KMS-11 (cell line): ENCODE data around the gene ZDHHC9.

Experiments used
- H2AFZ ChIP-seq: fragments of 200-600 bp; sonication (generic); 2 replicates; pipeline ENCODE4 v1.6.1; 2016; ENCODE audit warnings: antibody characterized with exemption, mixed run types, low read depth
- H3K27ac ChIP-seq: fragments of 200-600 bp; sonication (generic); 2 replicates; pipeline ENCODE4 v1.6.1; 2016; ENCODE audit warnings: mild to moderate bottlenecking, mixed run types
- H3K27me3 ChIP-seq: fragments of 200-600 bp; sonication (generic); 2 replicates; pipeline ENCODE4 v1.6.1; 2017; ENCODE audit warnings: mild to moderate bottlenecking, low read depth, mixed run types, moderate library complexity; ENCODE audit not compliant: insufficient read depth
- H3K36me3 ChIP-seq: fragments of 200-600 bp; sonication (generic); 2 replicates; pipeline ENCODE4 v1.6.1; 2017; ENCODE audit warnings: mild to moderate bottlenecking, mixed run types; ENCODE audit not compliant: insufficient read depth
- H3K4me1 ChIP-seq: fragments of 200-600 bp; sonication (generic); 2 replicates; pipeline ENCODE4 v1.6.1; 2016; ENCODE audit warnings: mild to moderate bottlenecking, low read depth, mixed run types; ENCODE audit not compliant: poor library complexity, severe bottlenecking
- H3K4me2 ChIP-seq: fragments of 200-600 bp; sonication (generic); 2 replicates; pipeline ENCODE4 v1.7.0; 2016; ENCODE audit warnings: mild to moderate bottlenecking, mixed run types
- H3K4me3 ChIP-seq: fragments of 200-600 bp; sonication (generic); IDR thresholded peaks from 2 replicates; pipeline ENCODE4 v1.6.1; 2017; ENCODE audit warnings: low read depth, low read length, mixed read lengths; ENCODE audit not compliant: insufficient read depth
- H3K79me2 ChIP-seq: fragments of 200-600 bp; sonication (generic); 2 replicates; pipeline ENCODE4 v1.6.1; 2016; ENCODE audit warnings: low read depth, mixed run types; ENCODE audit not compliant: insufficient read depth
- H3K9ac ChIP-seq: fragments of 200-600 bp; sonication (generic); 2 replicates; pipeline ENCODE4 v1.6.1; 2016; ENCODE audit warnings: mild to moderate bottlenecking, mixed run types
- H4K20me1 ChIP-seq: fragments of 200-600 bp; sonication (generic); 2 replicates; pipeline ENCODE4 v1.6.1; 2016; ENCODE audit warnings: mild to moderate bottlenecking, mixed run types; ENCODE audit not compliant: insufficient read depth
- CTCF ChIP-seq: fragments of 200-600 bp; sonication (generic); conservative IDR thresholded peaks from 2 replicates; pipeline ENCODE4 v1.6.1; 2017; ENCODE audit warnings: low read depth, mild to moderate bottlenecking, antibody characterized with exemption, low read length, moderate library complexity, mixed read lengths

ZDHHC9 gene

GRCh38 chrX:129843209-129843458, 552 bp downstream of the ZDHHC9 start:
- peak overlapping the region; percentile 63 for H3K4me2 ChIP-seq
- no peaks in the 10 kb centered on the region for H3K27me3 ChIP-seq
- H3K9ac ChIP-seq, result peak overlapping the region; percentile 81
- H4K20me1 ChIP-seq, result no peaks in the 10 kb centered on the region
- H3K4me1 ChIP-seq, result peaks cover 12% of the 10 kb centered on the region
- TF ChIP-seq CTCF, result no peak
- peak overlapping the region; percentile 87 for H2AFZ ChIP-seq
- no peaks in the 10 kb centered on the region for H3K36me3 ChIP-seq
- H3K27ac ChIP-seq, result peak overlapping the region; percentile 26; the same call in 1 of the 2 replicates
- no peaks in the 10 kb centered on the region for H3K79me2 ChIP-seq
- no peak overlapping the region for H3K4me3 ChIP-seq

- H4K20me1 ChIP-seq, result no peaks in the 10 kb centered on the region
- TF ChIP-seq CTCF, result no peak
- no peaks in the 10 kb centered on the region for H3K36me3 ChIP-seq
- H3K4me1 ChIP-seq, result peaks cover 12% of the 10 kb centered on the region
- peak overlapping the region; percentile 63 for H3K4me2 ChIP-seq
- peak overlapping the region; percentile 26; the same call in 1 of the 2 replicates for H3K27ac ChIP-seq
- peak overlapping the region; percentile 81 for H3K9ac ChIP-seq
- no peak overlapping the region for H3K4me3 ChIP-seq
- no peaks in the 10 kb centered on the region for H3K79me2 ChIP-seq
- H2AFZ ChIP-seq, result peak overlapping the region; percentile 87
- no peaks in the 10 kb centered on the region for H3K27me3 ChIP-seq
Measured at GRCh38 chrX:129842510-129843208, 1.0 kb downstream of the ZDHHC9 start.

- Histone ChIP-seq H3K4me2 (no peak overlapping the region), H3K79me2 (no peaks in the 10 kb centered on the region)
- no peak for TF ChIP-seq CTCF
Measured at GRCh38 chrX:129840344-129840743, 3.3 kb downstream of the ZDHHC9 start.

GRCh38 chrX:129836827-129837226, 6.9 kb downstream of the ZDHHC9 start:
- H3K27ac ChIP-seq, result no peak overlapping the region
- no peak overlapping the region for H3K4me2 ChIP-seq
- no peaks in the 10 kb centered on the region for H3K36me3 ChIP-seq
- no peaks in the 10 kb centered on the region for H3K79me2 ChIP-seq
- H4K20me1 ChIP-seq, result no peaks in the 10 kb centered on the region
- no peak overlapping the region for H3K4me3 ChIP-seq
- no peak for TF ChIP-seq CTCF
- no peak overlapping the region for H2AFZ ChIP-seq
- no peak overlapping the region for H3K9ac ChIP-seq
- no peaks in the 10 kb centered on the region for H3K27me3 ChIP-seq
- H3K4me1 ChIP-seq, result peaks cover under 1% of the 10 kb centered on the region

More at GRCh38 chrX:129840344-129840743, 3.3 kb downstream of the ZDHHC9 start:
- Histone ChIP-seq H4K20me1 (no peaks in the 10 kb centered on the region), H2AFZ (no peak overlapping the region), H3K27me3 (no peaks in the 10 kb centered on the region), H3K4me1 (peaks cover 12% of the 10 kb centered on the region), H3K9ac (no peak overlapping the region), H3K27ac (no peak overlapping the region), H3K4me3 (no peak overlapping the region), H3K36me3 (no peaks in the 10 kb centered on the region)
